Stimulated activated CD4-positive, alpha-beta T cell treated with anti-CD3 and anti-CD28 coated beads, TNF-alpha, amount 100 ng/mL, for 24 hours (primary cell): ENCODE results near the gene FBXL17.

Source experiments
- DNase-seq, 3 experiments: peaks; one replicate each; pipeline ENCODE4 v3.0.0-alpha.2; 2020; ENCODE audit warnings: low read depth in 3 of 3

FBXL17 gene

DNA sequence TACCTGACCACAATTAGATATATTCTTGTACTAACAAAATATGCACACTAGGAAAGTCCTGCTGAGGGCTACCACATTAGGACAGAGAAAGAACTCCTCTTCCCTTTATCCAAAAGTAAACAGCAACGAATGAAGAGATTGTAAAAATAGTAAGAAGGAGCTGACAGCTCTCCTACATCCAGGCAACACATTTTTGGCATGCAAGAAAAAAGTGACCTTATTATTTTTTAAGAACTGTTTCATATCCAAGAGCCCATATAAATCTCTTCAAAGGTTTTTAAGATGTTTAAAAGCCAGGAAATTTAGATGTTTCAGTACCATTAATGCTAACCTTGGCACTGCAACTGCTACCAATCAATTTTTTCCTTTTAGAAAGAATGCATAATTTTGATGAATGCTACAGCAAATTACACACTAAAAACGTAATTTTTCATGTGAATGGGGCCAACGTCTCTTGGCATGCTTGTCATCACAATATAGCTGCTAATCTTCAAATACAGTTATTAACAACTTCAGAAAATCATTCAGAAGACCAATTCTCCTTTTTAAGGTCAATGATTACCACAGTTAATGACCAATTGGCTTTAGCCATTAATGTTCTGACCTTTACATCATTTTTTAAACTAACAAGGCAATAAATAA, 132.0 kb downstream of the FBXL17 start:
- no peak for DNase-seq

DNA sequence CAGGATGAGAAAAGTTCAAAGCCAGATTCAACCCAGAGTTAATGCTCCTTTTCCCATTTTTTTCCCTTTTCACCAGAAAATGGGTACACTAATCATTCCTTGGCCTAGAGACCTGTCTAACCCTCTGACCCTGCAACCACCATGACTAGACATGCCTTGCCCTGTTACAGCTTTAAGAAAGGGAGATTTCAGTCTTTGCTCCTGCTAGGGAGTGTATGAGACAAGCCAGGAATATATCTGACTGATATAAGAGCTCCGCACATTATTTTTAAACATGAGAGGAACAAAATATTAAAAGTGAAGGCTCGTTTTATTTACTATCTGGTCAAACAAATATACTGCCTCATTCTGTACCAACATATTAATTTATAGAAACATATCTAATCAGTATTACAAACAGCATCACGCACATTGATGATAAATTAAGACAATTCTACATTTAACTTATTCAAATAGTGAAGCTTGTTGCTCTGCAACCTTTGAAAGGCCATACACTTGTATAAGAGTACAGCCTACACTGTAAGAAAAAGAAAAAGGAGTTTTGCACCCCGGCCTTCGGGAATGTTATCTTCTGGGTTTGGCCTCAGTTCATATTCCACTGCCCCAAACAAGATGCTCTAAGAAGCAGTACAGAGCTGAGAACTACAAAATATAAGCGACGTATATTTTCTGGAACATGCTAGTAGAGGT, 132.7 kb downstream of the FBXL17 start:
- no peak for DNase-seq

DNA sequence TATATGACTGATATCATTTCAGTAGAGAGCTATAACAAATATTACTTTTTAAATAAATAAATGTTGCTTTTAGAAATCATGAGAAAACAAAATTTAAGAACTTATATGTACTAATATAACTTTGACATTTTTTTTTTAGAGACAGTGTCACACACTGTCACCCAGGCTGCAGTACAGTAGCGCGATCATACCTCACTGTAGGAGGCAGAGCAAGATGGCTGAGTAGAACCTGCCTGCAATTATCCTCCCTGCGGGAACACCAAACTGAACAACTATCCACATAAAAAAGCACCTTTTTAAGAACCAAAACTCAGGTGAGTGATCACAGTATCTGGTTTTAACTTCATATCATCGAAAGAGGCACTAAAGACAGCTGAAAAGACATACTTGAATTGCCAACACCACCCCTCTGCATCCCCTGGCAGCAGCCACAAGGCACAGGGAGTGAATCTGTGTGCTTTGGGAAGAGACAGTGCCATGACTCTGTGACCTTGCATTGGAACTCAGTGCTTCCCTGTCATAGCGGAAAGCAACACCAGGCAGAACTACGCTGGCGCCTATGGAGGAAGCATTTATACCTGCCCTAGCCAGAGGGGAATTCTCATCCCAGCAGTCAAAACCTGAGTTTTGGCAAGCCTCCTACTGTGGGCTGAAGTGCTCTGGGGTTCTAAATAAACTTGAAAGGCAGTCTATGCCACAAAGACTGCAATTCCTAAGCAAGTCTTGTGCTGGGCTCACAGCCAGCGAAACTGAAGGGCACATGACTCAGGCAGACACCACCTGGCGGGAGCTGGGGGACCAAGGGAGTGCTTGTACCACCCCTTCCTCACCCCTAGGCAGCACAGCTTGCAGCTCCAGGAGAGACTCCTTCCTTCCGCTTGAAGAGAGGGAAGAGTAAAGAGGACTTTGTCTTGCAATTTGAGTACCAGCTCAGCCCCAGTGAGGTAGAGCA, 142.7 kb downstream of the FBXL17 start:
- no peak for DNase-seq

DNA sequence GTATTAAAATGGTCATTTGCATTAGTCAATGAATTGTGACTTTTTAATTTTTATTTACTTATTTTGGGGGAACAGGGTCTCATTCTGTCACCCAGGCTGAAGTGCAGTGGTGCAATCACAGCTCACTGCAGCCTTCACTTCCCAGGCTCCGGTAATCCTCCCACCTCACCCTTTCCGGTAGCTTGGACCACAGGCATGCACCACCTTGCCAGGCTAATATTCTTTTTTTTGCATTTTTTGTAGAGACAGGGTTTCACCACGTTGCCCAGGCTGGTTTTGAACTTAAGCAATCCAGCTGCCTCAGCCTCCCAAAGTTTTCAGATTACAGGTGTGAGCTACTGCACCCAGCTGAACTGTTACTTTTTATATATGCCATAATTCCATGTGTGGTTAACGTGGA, 143.4 kb downstream of the FBXL17 start:
- DNase-seq, result no peak

DNA sequence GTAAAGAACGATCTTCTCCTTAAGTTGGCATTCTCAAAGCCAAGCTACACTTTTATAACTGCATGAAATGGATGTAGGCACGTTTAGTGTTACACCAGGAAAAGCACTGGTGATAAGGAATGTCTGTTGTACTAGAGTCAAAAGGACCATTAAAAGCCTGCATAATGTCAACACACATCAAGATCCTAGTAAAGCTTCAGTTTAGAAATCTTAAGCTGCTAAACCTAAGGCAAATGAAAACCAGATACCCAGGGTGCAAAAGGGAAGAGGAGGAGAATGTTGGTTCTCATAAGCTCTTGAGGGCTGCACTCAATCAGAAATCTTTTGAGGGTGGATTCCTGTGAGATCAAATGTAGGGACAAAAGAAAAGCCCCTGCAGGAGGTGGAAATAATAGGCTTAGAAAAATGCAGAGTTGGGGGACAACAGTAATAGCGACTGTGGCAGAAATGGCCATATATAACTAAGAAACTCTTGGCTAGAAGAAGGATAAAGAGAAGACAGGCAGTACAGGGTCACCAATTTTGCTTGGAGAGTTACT, 148.2 kb downstream of the FBXL17 start:
- no peak for DNase-seq

DNA sequence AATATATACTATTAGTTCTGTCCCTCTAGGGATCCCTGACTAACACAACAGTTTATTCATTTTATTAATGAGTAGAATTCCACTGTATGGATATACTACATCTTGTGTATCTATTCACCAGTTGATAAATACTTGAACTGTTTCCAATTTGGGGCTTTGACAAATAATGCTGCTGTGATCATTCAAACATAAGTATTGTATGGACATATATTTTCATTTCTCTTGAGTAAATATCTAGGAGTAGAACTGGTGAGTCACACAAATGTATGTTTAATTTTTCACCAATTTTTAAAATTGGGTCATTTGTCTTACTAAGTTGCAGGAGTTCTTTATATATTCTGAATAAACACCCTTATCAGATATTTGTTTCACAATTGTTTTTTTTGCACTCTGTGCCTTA, 149.1 kb downstream of the FBXL17 start:
- DNase-seq, result no peak

DNA sequence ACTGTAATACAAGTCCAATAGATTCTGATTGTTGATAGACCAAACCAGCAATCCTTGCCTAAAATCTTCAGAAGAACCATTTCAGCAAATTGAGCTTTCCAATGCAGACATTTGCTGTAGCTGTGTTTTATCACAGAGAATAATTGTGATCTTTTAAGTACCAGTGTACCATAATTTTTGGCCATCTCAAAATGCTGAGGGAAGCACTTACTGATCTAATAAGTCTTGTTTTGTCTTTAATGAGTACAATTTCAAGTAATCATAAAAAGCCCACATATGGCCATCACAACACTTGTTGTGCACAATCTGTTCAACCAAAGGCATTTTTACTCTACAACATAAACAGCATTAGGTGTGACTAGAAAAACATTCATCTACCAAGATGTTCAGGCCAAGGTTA, 159.9 kb downstream of the FBXL17 start:
- no peak for DNase-seq

DNA sequence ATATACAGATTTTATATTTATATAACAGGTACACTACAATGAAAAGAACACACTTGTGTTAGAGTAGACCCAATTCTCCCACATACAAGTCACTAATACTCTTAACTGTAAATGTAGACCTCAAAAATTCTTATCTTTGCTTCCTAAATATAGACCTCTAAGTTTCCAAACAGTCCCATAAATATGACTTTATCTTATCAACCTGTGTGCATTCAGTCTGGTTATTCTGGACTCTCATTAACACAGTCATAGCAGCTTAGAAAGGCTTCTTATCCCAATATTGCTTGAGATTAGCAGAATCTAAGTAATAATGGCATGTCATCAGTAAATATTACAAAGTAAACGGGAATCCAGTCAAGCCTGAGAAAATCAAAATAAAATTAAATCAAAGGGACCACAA, 161.1 kb downstream of the FBXL17 start:
- DNase-seq, result no peak

DNA sequence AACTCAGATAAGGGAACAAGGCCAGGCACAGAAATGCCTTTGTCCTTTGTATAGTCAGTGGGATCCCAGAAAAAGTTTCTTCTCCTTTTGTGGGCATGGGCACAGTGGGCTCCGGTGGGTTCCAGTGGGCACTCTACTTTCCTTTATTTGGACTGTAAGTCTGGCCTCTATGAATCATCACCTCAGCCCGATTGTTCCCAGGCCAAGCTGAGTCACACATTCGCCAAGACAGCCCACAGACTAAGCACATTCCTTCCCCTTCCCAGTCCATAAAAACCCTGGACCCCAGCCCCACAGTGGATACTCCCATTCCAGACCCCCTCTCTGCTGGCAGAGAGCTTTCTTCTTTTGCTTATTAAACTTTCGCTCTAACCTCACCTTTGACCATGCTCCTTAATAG, 165.0 kb downstream of the FBXL17 start:
- no peak for DNase-seq

DNA sequence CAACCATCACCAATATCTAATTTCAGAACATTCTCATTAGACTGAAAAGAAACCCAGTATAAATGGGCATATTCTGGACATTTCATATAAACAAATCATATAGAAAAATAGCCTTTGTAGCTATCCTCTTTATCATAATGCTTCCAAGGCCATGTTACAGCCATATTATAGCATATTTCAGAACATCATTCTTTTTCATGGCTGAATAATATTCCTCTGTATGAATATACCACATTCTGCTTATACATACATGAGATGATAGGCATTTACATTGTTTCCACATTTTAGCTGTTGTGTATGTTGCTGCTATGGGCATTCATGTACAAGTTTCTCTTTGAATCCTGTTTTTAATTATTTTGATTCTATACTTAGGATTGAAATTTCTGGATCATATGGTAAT, 167.0 kb downstream of the FBXL17 start:
- DNase-seq, result no peak

DNA sequence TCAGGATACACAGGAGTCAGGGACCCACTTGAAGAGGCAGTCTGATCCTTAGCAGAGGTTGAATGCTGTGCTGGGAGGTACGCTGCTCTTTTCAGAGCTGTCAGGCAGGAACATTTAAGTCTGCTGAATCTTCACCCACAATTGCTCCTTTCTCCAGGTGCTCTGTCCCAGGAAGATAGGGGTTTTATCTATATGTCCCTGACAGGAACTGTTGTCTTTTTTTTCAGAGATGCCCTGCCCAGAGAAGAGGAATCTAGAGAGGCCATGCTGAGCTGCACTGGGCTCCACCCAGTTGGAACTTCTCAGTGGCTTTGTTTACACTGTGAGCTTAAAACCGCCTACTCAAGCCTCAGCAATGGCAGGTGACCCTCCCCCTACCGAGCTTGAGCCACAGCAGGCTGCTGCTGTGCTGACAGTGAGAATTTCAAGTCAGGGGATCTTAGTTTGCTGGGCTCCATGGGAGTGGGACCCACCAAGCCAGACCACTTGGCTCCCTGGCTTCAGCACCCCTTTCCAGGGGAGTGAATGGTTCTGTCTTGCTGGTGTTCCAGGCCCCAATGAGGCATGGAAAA, 169.0 kb downstream of the FBXL17 start:
- no peak for DNase-seq

DNA sequence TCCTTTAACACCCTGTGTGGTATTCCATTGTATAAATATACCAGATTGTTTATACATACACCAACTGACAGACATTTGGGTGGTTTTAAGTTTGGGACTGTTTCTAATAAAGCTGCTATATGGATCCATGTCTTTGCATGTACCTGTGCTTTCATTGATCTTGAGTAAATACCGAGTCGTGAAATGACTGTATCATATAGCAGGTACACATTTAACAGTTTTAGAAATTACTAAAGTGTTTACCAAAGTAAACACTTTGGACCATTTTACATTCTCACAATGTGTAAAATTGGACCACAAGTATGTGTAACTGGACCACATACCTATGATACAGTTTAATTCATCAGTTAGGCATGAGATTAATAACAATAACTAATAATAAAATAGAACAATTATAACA, 175.2 kb downstream of the FBXL17 start:
- no peak for DNase-seq

DNA sequence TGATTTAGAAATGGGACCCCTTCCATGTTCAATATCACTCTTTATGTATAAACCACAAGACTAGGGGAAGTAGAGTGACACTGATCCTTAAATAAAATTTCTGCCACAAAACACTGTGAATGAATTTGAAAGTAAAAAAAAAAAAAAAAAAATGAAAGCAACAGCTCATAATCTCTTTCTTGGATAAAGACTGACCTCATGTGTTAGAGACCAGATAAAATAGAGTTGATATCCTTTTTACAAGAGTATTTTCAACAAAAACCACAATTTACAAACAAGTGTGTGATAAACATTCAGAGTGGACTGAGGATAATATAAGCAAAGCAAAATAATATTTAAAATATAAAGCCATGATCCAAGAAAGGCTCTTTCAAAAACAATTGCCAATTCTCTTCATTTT, 180.2 kb downstream of the FBXL17 start:
- no peak for DNase-seq

DNA sequence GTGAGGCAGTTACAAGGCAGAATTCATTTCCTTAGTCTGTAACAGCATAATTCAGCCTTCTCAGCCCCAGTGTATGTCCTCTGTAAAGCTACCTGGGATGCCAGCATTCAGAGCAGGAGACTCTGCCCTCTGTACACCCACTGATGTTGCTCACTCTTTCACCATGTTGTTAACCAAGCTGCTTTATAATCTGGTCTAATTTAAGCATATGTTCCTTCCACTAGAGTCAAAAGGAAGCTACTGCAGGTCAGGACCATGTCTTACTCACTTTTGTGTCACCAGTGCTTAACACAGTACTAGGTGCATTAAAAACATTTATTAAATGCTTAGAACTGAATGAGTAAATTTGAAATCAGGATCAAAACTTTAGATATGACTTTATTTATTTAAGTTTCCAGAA, 185.6 kb downstream of the FBXL17 start:
- no peak for DNase-seq

DNA sequence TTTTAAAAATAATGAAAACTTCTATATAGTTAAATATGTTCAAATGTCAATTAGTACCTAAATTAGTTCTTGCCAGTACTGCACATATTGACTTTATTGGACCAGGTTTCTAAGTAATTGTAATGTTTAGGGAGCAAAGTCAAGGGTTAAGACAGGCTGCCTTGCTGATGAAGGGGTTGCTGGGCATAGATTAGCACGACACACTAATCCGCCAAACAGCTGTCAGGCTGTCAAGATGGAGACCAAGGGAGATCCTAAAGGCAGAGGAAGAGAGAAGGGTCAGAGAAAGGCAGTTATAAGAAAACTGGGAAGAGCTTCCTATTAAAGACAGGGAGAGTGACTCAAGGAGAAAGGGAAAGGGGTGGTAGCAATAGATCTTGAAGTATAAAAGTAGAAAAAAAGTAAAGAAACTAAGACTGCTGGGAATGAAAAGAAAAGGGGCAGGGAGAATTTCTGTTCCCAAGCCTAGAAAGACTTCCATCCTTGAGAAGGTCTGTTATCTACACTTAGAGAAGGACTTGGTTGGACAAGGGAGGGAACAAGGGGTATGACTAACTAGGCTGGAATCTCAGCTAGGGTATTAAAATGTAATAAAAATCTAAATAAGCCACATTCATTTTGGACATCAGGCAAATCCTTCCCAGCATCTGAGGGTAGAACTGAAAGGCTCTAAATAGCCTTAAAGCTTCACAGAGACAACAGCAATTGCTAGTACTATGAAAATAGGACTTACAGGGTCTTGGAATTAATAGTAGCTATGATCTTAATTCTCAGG, 188.7 kb downstream of the FBXL17 start:
- DNase-seq, result no peak

DNA sequence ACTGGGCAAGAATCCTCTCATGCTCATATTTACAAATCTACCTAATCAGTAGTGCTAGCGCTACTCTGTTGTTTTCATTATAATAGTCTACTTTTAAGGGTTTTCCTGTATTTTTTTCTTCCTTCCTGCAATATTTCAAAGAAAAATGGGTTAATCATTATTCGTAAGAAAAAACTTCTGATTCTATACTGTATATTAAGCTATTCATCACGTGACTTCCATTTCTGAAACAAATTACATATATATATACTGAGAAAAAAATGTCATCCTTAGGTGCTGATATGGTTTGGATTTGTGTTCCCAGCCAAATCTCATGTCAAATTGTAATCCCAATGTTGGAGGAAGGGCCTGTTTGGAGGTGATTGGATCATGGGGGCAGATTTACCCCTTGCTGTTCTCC, 197.0 kb downstream of the FBXL17 start:
- no peak for DNase-seq

DNA sequence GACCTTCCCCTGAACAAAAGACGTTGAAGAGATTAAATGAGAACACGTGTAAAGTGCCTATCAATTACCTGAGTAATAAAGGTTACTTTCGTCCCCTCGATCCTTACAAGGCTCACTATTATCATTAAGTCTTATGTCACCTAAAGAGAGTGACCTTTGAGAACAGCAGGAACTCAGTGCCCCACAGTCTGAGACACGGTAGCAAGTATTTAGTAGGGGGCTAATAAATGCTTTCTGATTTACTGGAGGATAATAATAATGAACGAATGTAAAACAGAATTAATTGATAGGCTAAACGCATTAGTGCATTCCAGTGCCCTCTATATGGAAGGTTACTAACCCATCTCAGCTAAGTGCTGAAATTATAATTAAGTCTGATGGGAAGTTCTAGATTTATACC, 199.9 kb downstream of the FBXL17 start:
- DNase-seq, result no peak

DNA sequence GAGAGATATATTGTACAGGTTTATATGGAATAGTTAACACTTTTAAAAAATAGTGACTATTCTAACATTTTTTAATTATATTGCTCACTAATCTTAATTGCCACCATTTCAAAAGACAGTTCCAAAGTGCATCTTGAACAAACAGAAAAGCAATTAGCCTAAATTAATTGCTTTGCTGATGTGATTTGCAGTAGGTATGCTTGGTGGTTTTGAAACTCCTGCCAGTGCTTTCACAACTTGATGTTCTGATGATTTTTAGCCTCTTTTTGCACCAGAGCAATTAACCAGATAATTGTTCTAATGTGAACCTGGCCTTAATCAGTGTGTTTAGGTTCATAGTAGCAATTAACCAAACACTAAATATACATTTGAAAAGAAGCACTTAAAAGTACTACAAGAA, 207.6 kb downstream of the FBXL17 start:
- DNase-seq, result no peak

DNA sequence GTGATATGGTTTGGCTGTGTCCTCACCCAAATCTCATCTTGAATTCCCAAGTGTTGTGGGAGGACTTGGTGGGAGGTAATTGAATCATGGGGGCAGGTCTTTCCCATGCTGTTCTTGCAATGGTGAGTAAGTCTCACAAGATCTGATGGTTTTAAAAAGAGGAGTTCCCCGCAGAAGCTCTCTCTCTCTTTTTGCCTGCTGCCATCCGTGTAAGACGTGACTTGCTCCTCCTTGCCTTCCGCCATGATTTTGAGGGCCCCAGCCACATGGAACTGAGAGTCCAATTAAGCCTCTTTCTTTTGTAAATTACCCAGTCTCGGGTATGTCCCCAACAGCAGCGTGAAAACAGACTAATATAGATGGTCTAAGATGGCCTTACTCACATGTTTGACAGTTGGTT, 210.1 kb downstream of the FBXL17 start:
- no peak for DNase-seq

DNA sequence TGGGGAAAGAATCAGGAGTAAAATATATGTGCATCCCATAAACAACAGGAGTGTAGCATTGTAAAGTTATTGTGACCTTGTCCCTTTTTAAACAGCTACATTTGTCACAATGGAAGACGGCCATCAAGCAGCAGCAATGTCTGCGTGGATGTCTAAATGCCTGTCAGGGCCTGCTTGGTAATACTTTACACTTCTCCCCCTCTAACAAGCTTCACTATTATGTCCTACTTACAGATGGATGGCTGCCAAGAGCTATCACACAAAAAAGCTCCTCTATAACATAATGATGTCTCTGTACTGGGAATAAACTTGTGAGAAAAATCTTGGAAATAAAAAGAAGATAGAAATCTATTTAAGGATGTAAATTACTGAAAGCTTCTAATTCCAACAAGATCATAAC, 213.0 kb downstream of the FBXL17 start:
- DNase-seq, result no peak

DNA sequence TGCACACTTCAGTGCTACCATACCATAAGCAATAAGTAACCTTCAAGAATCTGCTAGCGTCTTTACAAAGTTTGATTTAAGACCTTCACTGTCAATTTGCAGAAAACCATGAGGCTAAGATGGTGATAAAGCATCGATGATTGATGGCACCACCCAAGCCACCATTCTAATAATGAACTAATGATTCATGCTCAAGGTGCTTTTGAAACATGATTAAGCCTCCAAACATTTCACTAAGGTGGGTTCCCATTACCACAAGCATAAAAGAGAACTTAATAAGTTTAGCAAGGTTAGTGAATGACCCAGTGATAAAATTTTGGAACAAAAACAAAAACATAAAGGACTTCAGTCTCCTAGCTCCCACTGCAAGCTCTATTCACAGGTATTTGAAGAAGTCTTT, 214.7 kb downstream of the FBXL17 start:
- no peak for DNase-seq
